Measurements from ENCODE around the gene HK1.

Gene HK1

DNA sequence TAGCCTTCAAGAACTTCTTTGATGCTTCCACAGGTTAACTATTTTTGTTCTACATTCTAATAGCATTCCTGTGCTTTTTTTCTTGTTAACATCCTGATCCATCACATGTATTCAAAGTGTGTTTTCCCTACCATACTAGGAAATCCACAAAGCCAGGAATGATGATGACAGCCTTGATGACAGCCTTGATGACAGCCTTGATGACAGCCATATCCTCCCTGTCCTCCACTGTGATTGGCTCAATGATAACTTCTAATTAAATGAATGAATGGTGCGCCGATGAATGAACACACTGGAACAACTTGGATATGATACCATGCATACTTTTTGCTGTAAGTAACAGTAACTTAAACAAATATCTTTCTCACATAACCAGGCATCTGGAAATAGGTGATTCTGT lies 146.7 kb downstream of the HK1 start:
- Mint-ChIP-seq H3K9me3 (peaks cover 0 to 7% of the 10 kb centered on the region in 2 donors), H3K4me3 (no peak overlapping the region), H3K4me1 (peaks cover 46% of the 10 kb centered on the region), H3K27me3 (no peaks in the 10 kb centered on the region), H3K27ac (no peak overlapping the region)
- no peak for ATAC-seq
- DNase-seq, result no peak

- Mint-ChIP-seq H3K4me3 (no peak overlapping the region), H3K9me3 (peaks cover 0 to 7% of the 10 kb centered on the region in 2 donors), H3K27ac (peak overlapping the region in 1 of 2 donors; percentile 35), H3K4me1 (peaks cover 46% of the 10 kb centered on the region), H3K27me3 (no peaks in the 10 kb centered on the region)
- DNase-seq (no peak), ATAC-seq (no peak)
These were observed 147.4 kb downstream of the HK1 start for GRCh38 chr10:69425511-69426298.

DNA sequence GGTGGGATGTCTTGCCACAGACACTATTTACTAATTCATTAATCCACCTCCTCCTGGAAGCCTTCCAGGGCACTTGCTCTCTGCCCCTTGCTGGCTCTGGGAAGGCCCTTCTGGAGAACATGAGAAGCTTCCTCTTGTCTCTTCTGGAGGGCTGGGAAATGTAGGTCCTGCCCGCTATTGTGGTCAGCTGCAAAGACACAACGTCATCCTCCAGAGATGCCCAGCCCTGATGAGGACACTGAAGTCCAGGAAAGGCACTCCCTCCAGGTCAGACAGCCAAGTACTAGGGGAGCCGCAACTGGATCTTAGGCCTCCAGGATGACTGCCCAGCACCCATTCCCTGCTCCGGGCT lies 148.1 kb downstream of the HK1 start:
- H3K4me1 Mint-ChIP-seq, result peaks cover 46% of the 10 kb centered on the region
- ATAC-seq, result no peak

DNA sequence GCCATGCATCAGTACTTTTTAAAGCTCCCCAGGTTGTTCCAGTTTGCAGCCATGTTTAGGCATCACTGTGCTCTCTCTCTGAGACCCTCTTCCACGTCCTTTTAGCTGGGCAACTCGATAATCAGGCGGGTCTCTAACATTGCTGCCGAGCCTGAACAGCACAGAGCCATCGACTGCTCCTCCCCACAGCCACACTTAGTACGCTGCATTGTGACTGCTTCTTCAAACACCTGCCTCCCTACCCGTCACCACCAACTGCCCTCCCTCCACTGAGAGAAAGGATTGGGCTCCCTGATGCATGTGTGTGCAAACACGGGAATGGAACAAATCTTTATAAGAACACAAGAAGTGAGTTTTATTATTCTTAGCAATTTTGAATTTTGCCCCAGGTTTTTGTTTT lies 149.9 kb downstream of the HK1 start:
- Mint-ChIP-seq H3K4me3 (no peak overlapping the region), H3K4me1 (peaks cover 39% of the 10 kb centered on the region), H3K9me3 (peaks cover 0 to 7% of the 10 kb centered on the region in 2 donors), H3K27me3 (no peaks in the 10 kb centered on the region), H3K27ac (no peak overlapping the region)
- ATAC-seq (no peak), DNase-seq (no peak)

More for the DNA sequence above, 148.1 kb downstream of the HK1 start:
- Mint-ChIP-seq H3K27me3 (no peaks in the 10 kb centered on the region), H3K9me3 (peaks cover 0 to 7% of the 10 kb centered on the region in 2 donors), H3K27ac (no peak overlapping the region), H3K4me3 (no peak overlapping the region)
- DNase-seq, result no peak

GRCh38 chr10:69434169-69434568 lies 155.9 kb downstream of the HK1 start:
- ATAC-seq (no peak), DNase-seq (no peak)
- Mint-ChIP-seq H3K4me1 (peaks cover under 1% of the 10 kb centered on the region), H3K27ac (no peak overlapping the region), H3K4me3 (no peak overlapping the region), H3K27me3 (peaks cover 1% of the 10 kb centered on the region), H3K9me3 (peaks cover 0 to 5% of the 10 kb centered on the region in 2 donors)

GRCh38 chr10:69434926-69435325 lies 156.6 kb downstream of the HK1 start:
- Mint-ChIP-seq H3K4me3 (no peak overlapping the region), H3K4me1 (no peaks in the 10 kb centered on the region), H3K27ac (peak overlapping the region in 1 of 2 donors; percentile 40), H3K27me3 (peaks cover 8% of the 10 kb centered on the region), H3K9me3 (peaks cover 0 to 5% of the 10 kb centered on the region in 2 donors)
- DNase-seq (no peak), ATAC-seq (no peak)

DNA sequence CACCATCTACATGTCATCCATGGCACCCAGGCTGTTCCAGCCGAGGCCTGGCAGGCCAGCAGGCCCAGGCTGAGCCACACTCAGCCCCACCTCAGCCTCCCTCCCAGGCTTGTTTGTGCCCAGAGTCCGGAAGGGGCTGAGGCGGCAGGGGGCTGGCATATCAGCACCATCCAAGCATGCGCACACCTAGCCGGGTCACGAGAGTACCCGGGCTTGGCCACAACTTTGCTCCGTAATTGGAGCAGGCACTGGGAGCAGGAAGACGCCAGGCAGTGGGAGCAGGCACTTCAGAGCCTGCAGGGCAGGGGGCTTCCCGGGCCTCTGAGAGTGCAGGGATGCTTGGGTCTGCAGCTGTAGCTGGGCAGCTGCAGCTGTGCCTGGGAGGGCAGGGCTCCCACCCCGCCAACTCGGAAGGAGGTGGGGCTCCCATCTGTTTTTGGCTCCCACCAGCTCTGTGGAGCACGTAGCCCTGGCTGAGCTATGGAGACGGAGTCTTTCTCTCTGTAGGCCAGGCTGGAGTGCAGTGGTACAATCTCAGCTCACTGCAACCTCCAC lies 157.7 kb downstream of the HK1 start:
- Mint-ChIP-seq H3K4me1 (no peaks in the 10 kb centered on the region), H3K4me3 (no peak overlapping the region), H3K27ac (no peak overlapping the region), H3K9me3 (peaks cover 0 to 5% of the 10 kb centered on the region in 2 donors), H3K27me3 (peaks cover 8% of the 10 kb centered on the region)
- ATAC-seq, result no peak
- DNase-seq, result no peak

GRCh38 chr10:69437321-69438259 lies 159.3 kb downstream of the HK1 start:
- DNase-seq (no peak), ATAC-seq (no peak)
- Mint-ChIP-seq H3K27ac (no peak overlapping the region), H3K4me1 (no peaks in the 10 kb centered on the region), H3K27me3 (peaks cover 8% of the 10 kb centered on the region), H3K4me3 (no peak overlapping the region), H3K9me3 (peaks cover 0 to 5% of the 10 kb centered on the region in 2 donors)

GRCh38 chr10:69438536-69439349 lies 160.4 kb downstream of the HK1 start:
- Mint-ChIP-seq H3K27ac (no peak overlapping the region), H3K27me3 (peaks cover 8% of the 10 kb centered on the region), H3K4me1 (no peaks in the 10 kb centered on the region), H3K4me3 (no peak overlapping the region), H3K9me3 (peaks cover 0 to 5% of the 10 kb centered on the region in 2 donors)
- ATAC-seq, result no peak
- DNase-seq, result no peak

DNA sequence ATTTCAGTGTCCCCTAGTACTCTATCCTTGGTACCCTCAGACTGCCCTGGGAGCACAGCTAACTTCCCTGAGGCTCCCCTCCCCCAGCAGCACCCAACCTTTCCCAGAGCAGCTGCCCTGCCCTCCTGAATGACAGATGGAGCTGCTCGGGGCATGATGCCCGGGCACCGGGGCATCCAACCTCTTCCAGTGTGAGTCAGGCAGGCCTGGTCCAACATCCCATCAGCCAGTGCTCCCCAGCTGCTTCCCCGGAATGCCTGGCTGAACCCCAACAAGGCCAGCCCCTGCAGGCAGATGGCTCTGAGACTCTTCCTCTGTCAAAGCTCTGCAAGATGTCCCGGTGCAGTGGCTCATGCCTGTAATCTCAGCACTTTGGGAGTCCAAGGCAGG lies 161.0 kb downstream of the HK1 start:
- Mint-ChIP-seq H3K27me3 (peaks cover 8% of the 10 kb centered on the region), H3K4me3 (no peak overlapping the region), H3K27ac (no peak overlapping the region), H3K9me3 (peaks cover 0 to 5% of the 10 kb centered on the region in 2 donors), H3K4me1 (no peaks in the 10 kb centered on the region)
- DNase-seq (no peak), ATAC-seq (no peak)

GRCh38 chr10:69439813-69440506 lies 161.7 kb downstream of the HK1 start:
- Mint-ChIP-seq H3K27ac (no peak overlapping the region), H3K4me3 (no peak overlapping the region), H3K4me1 (no peaks in the 10 kb centered on the region), H3K9me3 (peaks cover 0 to 2% of the 10 kb centered on the region in 2 donors), H3K27me3 (peaks cover 8% of the 10 kb centered on the region)
- DNase-seq, result no peak
- ATAC-seq, result no peak

DNA sequence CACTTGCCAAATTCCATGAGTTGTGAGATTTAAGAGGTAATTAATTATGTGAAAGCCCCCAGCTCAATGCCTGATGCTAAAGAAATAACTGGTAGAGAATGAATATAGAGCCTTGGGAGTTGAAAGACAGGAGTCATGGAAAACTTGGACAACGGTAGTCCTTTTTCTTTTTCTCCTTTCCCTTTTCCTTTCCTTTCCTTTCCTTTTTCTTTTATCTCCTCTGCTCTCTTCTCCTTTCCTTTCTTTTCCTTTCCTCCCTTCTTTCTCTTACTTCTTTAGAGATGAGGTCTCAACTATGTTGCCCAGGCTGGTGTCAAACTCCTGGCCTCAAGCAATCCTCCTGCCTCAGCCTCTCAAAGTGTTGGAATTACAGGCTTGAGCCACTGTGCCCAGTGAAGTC lies 165.1 kb downstream of the HK1 start:
- peaks cover 8% of the 10 kb centered on the region for H3K27me3 Mint-ChIP-seq

GRCh38 chr10:69445041-69445440 lies 166.7 kb downstream of the HK1 start:
- H3K4me3 Mint-ChIP-seq, result no peak overlapping the region
- H3K9me3 Mint-ChIP-seq, result no peaks in the 10 kb centered on the region
- no peaks in the 10 kb centered on the region for H3K27me3 Mint-ChIP-seq
- ATAC-seq (no peak), DNase-seq (no peak)
- H3K27ac Mint-ChIP-seq, result no peak overlapping the region
- peaks cover 6% of the 10 kb centered on the region for H3K4me1 Mint-ChIP-seq

More for the DNA sequence above, 165.1 kb downstream of the HK1 start:
- no peaks in the 10 kb centered on the region for H3K4me1 Mint-ChIP-seq
- H3K9me3 Mint-ChIP-seq, result no peaks in the 10 kb centered on the region
- no peak overlapping the region for H3K4me3 Mint-ChIP-seq
- no peak overlapping the region for H3K27ac Mint-ChIP-seq
- DNase-seq (no peak), ATAC-seq (no peak)

GRCh38 chr10:69446229-69446628 lies 167.9 kb downstream of the HK1 start:
- ATAC-seq, result no peak
- Mint-ChIP-seq H3K4me3 (no peak overlapping the region), H3K27me3 (no peaks in the 10 kb centered on the region), H3K4me1 (peaks cover 14% of the 10 kb centered on the region), H3K27ac (no peak overlapping the region), H3K9me3 (no peaks in the 10 kb centered on the region)
- DNase-seq, result no peak
